Loucy (cell line): ENCODE data around the gene EPHA6.

Source experiments
- H2AFZ ChIP-seq: fragments of 200-600 bp; sonication (generic); 2 replicates; pipeline ENCODE4 v1.6.0; 2016; ENCODE audit warnings: antibody characterized with exemption, mild to moderate bottlenecking, low read length, moderate library complexity
- H3F3A ChIP-seq: fragments of 200-600 bp; 2 replicates; pipeline ENCODE4 v1.6.0; 2016; ENCODE audit warnings: antibody characterized with exemption, low read depth, mild to moderate bottlenecking
- H3K27me3 ChIP-seq: fragments of 200-600 bp; sonication (generic); 2 replicates; pipeline ENCODE4 v1.6.1; 2014; ENCODE audit warnings: low read length, mild to moderate bottlenecking; ENCODE audit not compliant: insufficient read depth, poor library complexity, severe bottlenecking
- H3K36me3 ChIP-seq: fragments of 200-600 bp; sonication (generic); 2 replicates; pipeline ENCODE4 v1.6.1; 2016; ENCODE audit warnings: low read length; ENCODE audit not compliant: insufficient read depth
- H3K4me1 ChIP-seq: fragments of 200-600 bp; sonication (generic); 2 replicates; pipeline ENCODE4 v1.5.1; 2014; ENCODE audit warnings: low read length, mild to moderate bottlenecking; ENCODE audit not compliant: insufficient read depth, poor library complexity, severe bottlenecking
- H3K4me2 ChIP-seq: fragments of 200-600 bp; sonication (generic); 2 replicates; pipeline ENCODE4 v1.6.0; 2014; ENCODE audit warnings: antibody characterized with exemption, low read length, low read depth, mild to moderate bottlenecking; ENCODE audit not compliant: poor library complexity, severe bottlenecking
- H3K4me3 ChIP-seq: fragments of 200-600 bp; sonication (generic); 2 replicates; pipeline ENCODE4 v1.5.1; 2014; ENCODE audit warnings: low read length, mild to moderate bottlenecking, mixed read lengths; ENCODE audit not compliant: poor library complexity, severe bottlenecking
- H3K79me2 ChIP-seq: fragments of 200-600 bp; sonication (generic); 2 replicates; pipeline ENCODE4 v1.6.1; 2014; ENCODE audit warnings: low read length; ENCODE audit not compliant: insufficient read depth
- H3K9ac ChIP-seq: fragments of 200-600 bp; sonication (generic); 2 replicates; pipeline ENCODE4 v1.6.0; 2014; ENCODE audit warnings: mild to moderate bottlenecking, low read depth, low read length, moderate library complexity; ENCODE audit not compliant: poor library complexity, severe bottlenecking
- H3K9me2 ChIP-seq: fragments of 200-600 bp; sonication (generic); replicated peaks from 2 replicates; pipeline ENCODE4 v1.6.1; 2016; ENCODE audit warnings: low read depth, low read length, mixed read lengths
- H3K9me3 ChIP-seq: fragments of 200-600 bp; sonication (generic); 2 replicates; pipeline ENCODE4 v1.6.1; 2014; ENCODE audit warnings: mild to moderate bottlenecking, antibody characterized with exemption, low read length, low read depth; ENCODE audit not compliant: insufficient read depth
- H4K20me1 ChIP-seq: fragments of 200-600 bp; sonication (generic); 2 replicates; pipeline ENCODE4 v1.6.0; 2014; ENCODE audit warnings: antibody characterized with exemption, low read length, mild to moderate bottlenecking; ENCODE audit not compliant: insufficient read depth, poor library complexity, severe bottlenecking
- EZH2phosphoT487 ChIP-seq: fragments of 200-600 bp; IDR thresholded peaks from 2 replicates; pipeline ENCODE4 v1.6.1; 2018; ENCODE audit warnings: antibody characterized with exemption, mild to moderate bottlenecking, moderate library complexity, borderline replicate concordance
- TF ChIP-seq, protein P1 (sequence below): fragments of 200-600 bp; sonication (generic); conservative IDR thresholded peaks from 2 replicates; pipeline ENCODE4 v1.5.1; 2014; ENCODE audit warnings: mild to moderate bottlenecking, antibody characterized with exemption, low read length

EPHA6 gene

DNA sequence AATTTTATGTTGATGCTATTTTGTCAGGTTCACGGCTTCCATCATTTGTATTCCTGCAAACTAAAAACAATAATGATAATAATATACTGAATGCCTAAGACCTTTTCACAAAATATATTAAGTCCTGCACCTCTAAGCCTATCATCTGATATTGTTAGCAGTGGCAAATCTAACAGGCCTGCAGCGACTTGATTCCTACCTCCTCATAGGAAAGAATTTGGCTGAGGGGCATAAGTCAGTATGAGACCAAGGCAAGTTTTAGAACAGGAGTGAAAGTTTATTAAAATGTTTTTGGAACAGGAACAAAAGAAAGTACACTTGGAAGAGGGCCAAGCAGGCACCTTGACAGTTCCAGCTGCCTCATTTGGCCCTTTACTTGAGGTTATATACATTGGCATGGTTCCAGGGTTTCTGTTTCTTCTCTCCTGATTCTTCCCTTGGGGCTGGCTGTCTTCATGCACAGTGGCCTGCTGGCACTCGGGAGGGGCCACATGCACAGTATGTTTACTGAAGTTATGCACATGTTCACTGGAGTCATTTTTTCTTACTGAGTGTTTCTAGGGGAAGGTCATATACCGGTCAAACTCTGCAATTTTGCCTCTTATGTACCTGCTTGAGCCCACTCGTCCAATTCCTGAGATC lies 418.1 kb downstream of the EPHA6 start:
- H3K4me2 ChIP-seq: no peak overlapping the region
- no peaks in the 10 kb centered on the region for H3K9me3 ChIP-seq
- no peaks in the 10 kb centered on the region for H3K36me3 ChIP-seq
- no peaks in the 10 kb centered on the region for H3K79me2 ChIP-seq
- TF ChIP-seq, protein P1, sequence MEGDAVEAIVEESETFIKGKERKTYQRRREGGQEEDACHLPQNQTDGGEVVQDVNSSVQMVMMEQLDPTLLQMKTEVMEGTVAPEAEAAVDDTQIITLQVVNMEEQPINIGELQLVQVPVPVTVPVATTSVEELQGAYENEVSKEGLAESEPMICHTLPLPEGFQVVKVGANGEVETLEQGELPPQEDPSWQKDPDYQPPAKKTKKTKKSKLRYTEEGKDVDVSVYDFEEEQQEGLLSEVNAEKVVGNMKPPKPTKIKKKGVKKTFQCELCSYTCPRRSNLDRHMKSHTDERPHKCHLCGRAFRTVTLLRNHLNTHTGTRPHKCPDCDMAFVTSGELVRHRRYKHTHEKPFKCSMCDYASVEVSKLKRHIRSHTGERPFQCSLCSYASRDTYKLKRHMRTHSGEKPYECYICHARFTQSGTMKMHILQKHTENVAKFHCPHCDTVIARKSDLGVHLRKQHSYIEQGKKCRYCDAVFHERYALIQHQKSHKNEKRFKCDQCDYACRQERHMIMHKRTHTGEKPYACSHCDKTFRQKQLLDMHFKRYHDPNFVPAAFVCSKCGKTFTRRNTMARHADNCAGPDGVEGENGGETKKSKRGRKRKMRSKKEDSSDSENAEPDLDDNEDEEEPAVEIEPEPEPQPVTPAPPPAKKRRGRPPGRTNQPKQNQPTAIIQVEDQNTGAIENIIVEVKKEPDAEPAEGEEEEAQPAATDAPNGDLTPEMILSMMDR: no peak
- no peak for TF ChIP-seq EZH2phosphoT487
- H3K4me3 ChIP-seq: no peak overlapping the region
- no peaks in the 10 kb centered on the region for H3F3A ChIP-seq
- H4K20me1 ChIP-seq: no peaks in the 10 kb centered on the region
- H3K9me2 ChIP-seq: no peaks in the 10 kb centered on the region
- H3K4me1 ChIP-seq: no peaks in the 10 kb centered on the region
- H2AFZ ChIP-seq: no peak overlapping the region
- H3K27me3 ChIP-seq: no peaks in the 10 kb centered on the region
- no peak overlapping the region for H3K9ac ChIP-seq

DNA sequence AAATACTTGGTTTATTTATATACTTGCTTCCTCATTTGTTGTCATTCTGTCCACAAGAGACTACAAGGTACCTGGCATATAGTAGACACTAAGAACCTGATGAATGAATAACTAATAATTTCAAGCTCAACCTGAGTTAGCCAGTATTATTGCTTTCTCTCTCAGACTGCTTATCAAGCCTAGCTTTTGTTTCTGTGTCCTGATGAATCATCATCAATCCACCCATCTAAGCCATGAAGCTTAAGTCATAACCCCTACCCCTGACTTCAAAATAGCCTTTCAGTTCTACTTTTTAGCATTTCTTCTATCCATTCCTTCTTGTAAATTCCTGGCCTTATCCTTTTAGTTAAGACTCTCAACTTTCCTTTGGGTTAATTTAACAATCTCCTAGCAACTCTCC lies 420.8 kb downstream of the EPHA6 start:
- TF ChIP-seq, protein P1: no peak
- no peak for TF ChIP-seq EZH2phosphoT487
- H3K9me2 ChIP-seq: no peaks in the 10 kb centered on the region
- no peak overlapping the region for H3K9ac ChIP-seq
- no peak overlapping the region for H3K4me3 ChIP-seq
- no peaks in the 10 kb centered on the region for H3K36me3 ChIP-seq
- no peaks in the 10 kb centered on the region for H3K79me2 ChIP-seq
- H4K20me1 ChIP-seq: no peaks in the 10 kb centered on the region
- H3K4me2 ChIP-seq: no peak overlapping the region
- no peaks in the 10 kb centered on the region for H3K27me3 ChIP-seq
- no peaks in the 10 kb centered on the region for H3K4me1 ChIP-seq
- H2AFZ ChIP-seq: no peak overlapping the region
- no peaks in the 10 kb centered on the region for H3F3A ChIP-seq
- H3K9me3 ChIP-seq: no peaks in the 10 kb centered on the region

DNA sequence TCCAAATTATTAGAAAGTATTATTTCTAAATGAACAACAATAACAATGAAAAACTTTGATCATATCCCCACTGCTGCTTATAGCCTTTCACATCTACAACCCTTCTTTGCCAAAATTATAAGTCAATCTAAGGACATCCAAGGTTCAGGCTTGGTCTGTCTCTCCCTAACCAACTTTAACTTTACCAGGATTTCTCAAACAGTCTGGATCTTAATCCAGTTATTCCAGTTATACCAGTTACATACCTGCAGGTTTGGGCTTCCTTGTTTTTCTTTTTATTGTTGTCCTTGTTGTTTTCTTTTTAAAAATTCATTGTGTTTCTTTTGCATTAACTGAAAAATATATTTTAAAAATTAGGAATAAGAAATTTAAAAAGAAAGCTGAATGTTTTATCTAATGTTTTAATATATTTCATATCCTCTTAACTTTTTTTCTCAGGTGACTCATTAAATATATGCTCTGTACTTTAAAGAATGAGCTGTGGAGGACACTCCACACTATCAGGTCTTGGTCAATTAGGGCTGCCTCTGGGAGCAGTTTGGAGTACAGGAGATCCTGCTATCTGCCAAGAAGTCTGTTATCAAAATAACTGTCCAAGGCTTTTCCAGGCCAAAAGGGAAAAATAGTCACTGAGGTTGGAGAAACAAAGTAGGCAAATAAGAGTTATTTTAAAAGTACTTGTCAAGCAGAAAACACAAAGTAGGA lies 421.4 kb downstream of the EPHA6 start:
- Histone ChIP-seq H3K4me3 (no peak overlapping the region), H3K9me2 (no peaks in the 10 kb centered on the region), H3K36me3 (no peaks in the 10 kb centered on the region), H4K20me1 (no peaks in the 10 kb centered on the region), H3F3A (no peaks in the 10 kb centered on the region), H2AFZ (no peak overlapping the region), H3K4me2 (no peak overlapping the region), H3K9me3 (no peaks in the 10 kb centered on the region), H3K9ac (no peak overlapping the region), H3K27me3 (no peaks in the 10 kb centered on the region), H3K4me1 (no peaks in the 10 kb centered on the region), H3K79me2 (no peaks in the 10 kb centered on the region)
- TF ChIP-seq, protein P1: no peak
- TF ChIP-seq EZH2phosphoT487: no peak
